ENCODE measurements around the gene WDFY2.
A peak's percentile ranks its signal among the peaks of the same experiment; 100 is the strongest.

WDFY2 gene

GRCh38 chr13:51802631-51803418, 218.6 kb downstream of the WDFY2 start:
- no peak for TF ChIP-seq CTCF (IDR thresholded peaks at IDR 0.05; ENCODE audit: insufficient read depth, missing control alignments)
- FAIRE-seq (no peak), DNase-seq (ENCODE audit: insufficient read length, low spot score) (no peak)

GRCh38 chr13:51803422-51804294, 219.4 kb downstream of the WDFY2 start, which contains the start of gene DHRS12:
Gene DHRS12 (minus strand): TSS chr13:51804163. CDS start chr13:51799659, 4,504 bp downstream.
- TF ChIP-seq CTCF (IDR thresholded peaks at IDR 0.05; ENCODE audit: insufficient read depth, missing control alignments) = no peak
- FAIRE-seq (no peak), DNase-seq (ENCODE audit: insufficient read length, low spot score) (peak; percentile 86)

GRCh38 chr13:51804295-51805172, 220.3 kb downstream of the WDFY2 start:
- DNase-seq (ENCODE audit: insufficient read length, low spot score) (no peak), FAIRE-seq (no peak)
- TF ChIP-seq CTCF (IDR thresholded peaks at IDR 0.05; ENCODE audit: insufficient read depth, missing control alignments) = no peak

GRCh38 chr13:51805313-51805712, 221.1 kb downstream of the WDFY2 start:
- FAIRE-seq (no peak), DNase-seq (ENCODE audit: insufficient read length, low spot score) (no peak)
- TF ChIP-seq CTCF (IDR thresholded peaks at IDR 0.05; ENCODE audit: insufficient read depth, missing control alignments) = no peak

GRCh38 chr13:51805925-51806324, 221.7 kb downstream of the WDFY2 start:
- DNase-seq (ENCODE audit: insufficient read length, low spot score) (no peak), FAIRE-seq (no peak)
- TF ChIP-seq CTCF (IDR thresholded peaks at IDR 0.05; ENCODE audit: insufficient read depth, missing control alignments) = no peak

GRCh38 chr13:51806566-51806965, 222.3 kb downstream of the WDFY2 start:
- no peak for DNase-seq (ENCODE audit: insufficient read length, low spot score)
- FAIRE-seq = no peak
- TF ChIP-seq CTCF (IDR thresholded peaks at IDR 0.05; ENCODE audit: insufficient read depth, missing control alignments) = no peak
